Nephron (organoid): Measurements from ENCODE around the gene ZNF808.
"Not testable (repeated sequence)": the region's sequence is repeated elsewhere in the genome, so short reads cannot be mapped to it uniquely, and the experiment has no call there.

ENCODE experiments used
- H3K27ac Mint-ChIP-seq, 3 experiments: 2 replicates each; pipeline ENCODE4 v1.8.0; 2020; ENCODE audit warnings: mixed read lengths in 3 of 3, mild to moderate bottlenecking in 2 of 3, moderate library complexity in 1 of 3
- H3K27me3 Mint-ChIP-seq: 2 replicates; pipeline ENCODE4 v1.8.0; 2021; ENCODE audit warnings: low read depth, mild to moderate bottlenecking, moderate library complexity, mixed read lengths
- H3K36me3 Mint-ChIP-seq: 2 replicates; pipeline ENCODE4 v1.8.0; 2020; ENCODE audit warnings: low read depth, mixed read lengths
- H3K4me1 Mint-ChIP-seq: 2 replicates; pipeline ENCODE4 v1.8.0; 2020; ENCODE audit warnings: mixed read lengths
- H3K4me3 Mint-ChIP-seq, 3 experiments: 2 replicates each; pipeline ENCODE4 v1.8.0; 2020; ENCODE audit warnings: mild to moderate bottlenecking in 3 of 3, mixed read lengths in 3 of 3, moderate library complexity in 2 of 3
- H3K9me3 Mint-ChIP-seq: 2 replicates; pipeline ENCODE4 v1.8.0; 2020; ENCODE audit warnings: mixed read lengths
- TF ChIP-seq, protein P1 (sequence below), 3 experiments: fragments of 200-600 bp; sonication (generic); IDR thresholded peaks; one replicate each; pipeline ENCODE4 v1.5.0; 2021; ENCODE audit warnings: antibody characterized with exemption in 3 of 3; ENCODE audit not compliant: unreplicated experiment in 3 of 3

The ZNF808 gene

DNA sequence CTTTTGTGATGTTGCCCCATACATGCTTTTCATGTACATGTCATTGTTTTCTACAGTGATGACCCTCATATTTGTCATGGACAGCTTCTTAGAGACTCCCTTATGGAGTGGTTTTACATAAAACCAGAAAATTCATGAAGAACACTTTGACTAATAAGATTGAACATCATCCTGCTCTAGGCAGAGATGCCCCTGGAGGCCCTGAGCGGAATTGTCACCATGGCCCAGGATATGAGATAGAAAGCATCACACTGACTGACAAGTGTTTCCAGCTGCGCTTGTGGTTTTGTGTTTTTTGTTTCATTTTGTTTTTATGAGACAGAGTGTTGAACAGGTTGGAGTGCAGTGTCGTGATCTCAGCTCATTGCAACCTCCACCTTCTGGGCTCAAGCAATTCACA is 64.8 kb downstream of the ZNF808 start:
- Mint-ChIP-seq H3K36me3 (peaks cover 67% of the 10 kb centered on the region), H3K27me3 (no peaks in the 10 kb centered on the region), H3K4me1 (no peaks in the 10 kb centered on the region), H3K4me3 (no peak overlapping the region), H3K27ac (no peak overlapping the region), H3K9me3 (no peaks in the 10 kb centered on the region)
- TF ChIP-seq, protein P1, sequence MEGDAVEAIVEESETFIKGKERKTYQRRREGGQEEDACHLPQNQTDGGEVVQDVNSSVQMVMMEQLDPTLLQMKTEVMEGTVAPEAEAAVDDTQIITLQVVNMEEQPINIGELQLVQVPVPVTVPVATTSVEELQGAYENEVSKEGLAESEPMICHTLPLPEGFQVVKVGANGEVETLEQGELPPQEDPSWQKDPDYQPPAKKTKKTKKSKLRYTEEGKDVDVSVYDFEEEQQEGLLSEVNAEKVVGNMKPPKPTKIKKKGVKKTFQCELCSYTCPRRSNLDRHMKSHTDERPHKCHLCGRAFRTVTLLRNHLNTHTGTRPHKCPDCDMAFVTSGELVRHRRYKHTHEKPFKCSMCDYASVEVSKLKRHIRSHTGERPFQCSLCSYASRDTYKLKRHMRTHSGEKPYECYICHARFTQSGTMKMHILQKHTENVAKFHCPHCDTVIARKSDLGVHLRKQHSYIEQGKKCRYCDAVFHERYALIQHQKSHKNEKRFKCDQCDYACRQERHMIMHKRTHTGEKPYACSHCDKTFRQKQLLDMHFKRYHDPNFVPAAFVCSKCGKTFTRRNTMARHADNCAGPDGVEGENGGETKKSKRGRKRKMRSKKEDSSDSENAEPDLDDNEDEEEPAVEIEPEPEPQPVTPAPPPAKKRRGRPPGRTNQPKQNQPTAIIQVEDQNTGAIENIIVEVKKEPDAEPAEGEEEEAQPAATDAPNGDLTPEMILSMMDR (IDR thresholded peaks at IDR 0.05; ENCODE audit: unreplicated experiment in 3 of 3), result no peak

DNA sequence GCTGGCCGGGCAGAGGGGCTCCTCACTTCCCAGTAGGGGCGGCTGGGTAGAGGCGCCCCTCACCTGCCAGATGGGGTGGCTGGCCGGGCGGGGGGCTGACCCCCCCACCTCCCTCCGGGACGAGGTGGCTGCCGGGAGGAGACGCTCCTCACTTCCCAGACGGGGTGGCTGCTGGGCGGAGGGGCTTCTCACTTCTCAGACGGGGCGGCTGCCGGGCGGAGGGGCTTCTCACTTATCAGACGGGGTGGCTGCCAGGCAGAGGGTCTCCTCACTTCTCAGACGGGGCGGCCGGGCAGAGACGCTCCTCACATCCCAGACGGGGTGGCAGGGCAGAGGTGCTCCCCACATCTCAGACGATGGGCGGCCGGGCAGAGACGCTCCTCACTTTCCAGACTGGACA is 66.0 kb downstream of the ZNF808 start:
- H3K4me3 Mint-ChIP-seq, H3K9me3 Mint-ChIP-seq: not testable (repeated sequence)
- H3K36me3 Mint-ChIP-seq, result peaks cover 70% of the 10 kb centered on the region

DNA sequence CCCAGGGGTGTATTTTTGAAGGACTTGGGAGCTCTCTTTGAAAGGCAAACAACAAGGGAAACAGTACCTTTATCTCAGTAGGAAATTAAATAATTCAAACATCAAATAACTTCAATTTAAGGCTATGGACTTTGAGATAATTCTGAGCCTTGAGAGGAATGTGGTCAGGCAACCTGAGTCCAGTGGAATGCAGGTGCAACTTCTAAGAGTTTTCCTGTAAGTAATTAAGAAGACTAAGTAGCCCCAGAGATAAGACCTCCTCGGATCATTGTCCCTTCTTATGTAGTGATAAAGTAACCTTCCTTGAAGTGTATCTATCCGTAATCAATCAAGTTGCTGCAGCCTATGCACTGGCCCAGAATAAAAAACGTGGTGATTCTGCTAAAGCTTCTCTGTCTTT is 71.8 kb downstream of the ZNF808 start:
- Mint-ChIP-seq H3K27me3 (no peaks in the 10 kb centered on the region), H3K4me1 (peaks cover 12% of the 10 kb centered on the region), H3K27ac (no peak overlapping the region), H3K4me3 (peak overlapping the region in 2 of 3 experiments; percentile 10 to 37), H3K9me3 (no peaks in the 10 kb centered on the region), H3K36me3 (peaks cover 62% of the 10 kb centered on the region)
- TF ChIP-seq, protein P1 (IDR thresholded peaks at IDR 0.05; ENCODE audit: unreplicated experiment in 3 of 3), result no peak

More for the DNA sequence above, 66.0 kb downstream of the ZNF808 start:
- H3K27ac Mint-ChIP-seq, H3K27me3 Mint-ChIP-seq, H3K4me1 Mint-ChIP-seq: not testable (repeated sequence)

DNA sequence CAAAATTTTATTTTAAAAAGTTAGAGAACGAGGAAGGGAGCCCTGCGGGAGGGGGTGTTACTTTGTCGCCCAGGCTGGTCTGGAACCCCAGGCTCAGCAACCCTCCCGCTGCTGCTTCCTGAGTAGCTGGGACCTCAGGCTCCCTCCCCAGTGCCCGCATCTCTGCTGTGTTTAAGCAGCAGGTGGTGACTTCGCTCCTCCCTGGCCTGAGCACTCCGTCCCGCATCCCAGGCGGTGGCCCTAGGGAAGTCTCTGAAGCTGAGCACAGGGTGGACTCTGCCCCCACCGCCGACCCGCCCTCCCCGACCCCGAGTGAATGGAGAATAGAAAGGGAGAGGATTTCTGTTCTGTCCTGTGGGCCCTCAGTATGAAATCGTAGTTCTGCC is 73.2 kb downstream of the ZNF808 start:
- no peaks in the 10 kb centered on the region for H3K27me3 Mint-ChIP-seq
- TF ChIP-seq, protein P1 (IDR thresholded peaks at IDR 0.05; ENCODE audit: unreplicated experiment in 3 of 3), result no peak
- H3K4me1 Mint-ChIP-seq, result peaks cover 12% of the 10 kb centered on the region
- peaks cover 2% of the 10 kb centered on the region for H3K9me3 Mint-ChIP-seq
- H3K36me3 Mint-ChIP-seq, result peaks cover 61% of the 10 kb centered on the region
- peak overlapping the region; percentile 86 to 92 (median 87) for H3K4me3 Mint-ChIP-seq
- H3K27ac Mint-ChIP-seq, result peak overlapping the region; percentile 12 to 88 (median 46)

DNA sequence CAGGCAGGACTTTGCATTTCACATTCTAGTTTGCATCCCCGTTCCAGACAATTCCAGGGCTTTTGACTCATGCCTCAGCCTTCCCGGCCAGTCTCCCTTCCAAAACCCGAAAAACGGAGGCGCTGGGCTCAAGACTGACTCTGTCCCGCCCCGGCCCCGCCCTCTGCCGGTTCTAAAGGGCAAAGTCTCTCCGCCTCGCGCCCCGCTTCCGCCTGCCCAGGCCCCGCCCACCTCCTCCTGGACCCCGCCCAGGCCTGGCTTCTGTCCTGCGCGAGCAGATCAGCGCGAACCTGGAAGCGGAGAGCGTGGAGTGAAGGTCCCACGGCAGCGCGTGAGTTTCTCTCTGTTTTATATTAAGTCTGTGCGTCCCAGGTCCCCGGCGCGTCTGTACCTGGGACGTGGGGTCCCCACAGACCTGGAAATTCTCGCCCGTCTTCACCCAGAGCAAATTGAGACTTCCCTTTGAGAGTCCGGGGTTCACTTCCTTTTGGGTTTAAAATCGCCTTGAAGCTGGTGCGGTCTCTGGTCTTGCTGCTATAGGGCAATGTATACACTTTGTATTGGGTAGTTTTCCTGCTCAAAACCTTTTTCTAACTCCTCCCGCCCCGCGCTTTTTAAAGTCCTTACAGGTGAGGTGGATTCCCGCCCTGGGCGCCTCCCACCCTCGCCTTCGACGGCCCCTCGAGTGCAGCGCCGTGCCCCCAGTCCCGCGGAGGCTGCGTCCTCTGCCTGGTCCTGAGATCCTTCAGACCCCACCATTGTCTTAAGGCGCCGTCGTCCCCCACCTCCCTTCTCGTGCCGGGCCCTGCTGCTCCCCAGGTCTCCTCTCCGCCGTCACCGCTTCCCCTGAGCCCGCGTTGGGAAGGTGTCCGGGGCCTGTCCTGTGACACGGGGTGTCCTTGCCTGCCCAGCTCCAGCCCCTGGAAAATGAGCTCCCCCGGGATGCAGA is 73.8 kb downstream of the ZNF808 start:
- Mint-ChIP-seq H3K27me3 (no peaks in the 10 kb centered on the region), H3K27ac (peak overlapping the region; percentile 46 to 88 (median 50)), H3K36me3 (peaks cover 59% of the 10 kb centered on the region), H3K4me3 (peak overlapping the region; percentile 86 to 92 (median 87)), H3K9me3 (peaks cover 2% of the 10 kb centered on the region), H3K4me1 (peaks cover 12% of the 10 kb centered on the region)
- TF ChIP-seq, protein P1 (IDR thresholded peaks at IDR 0.05; ENCODE audit: unreplicated experiment in 3 of 3), result peak in 1 of 3 experiments; percentile 51

DNA sequence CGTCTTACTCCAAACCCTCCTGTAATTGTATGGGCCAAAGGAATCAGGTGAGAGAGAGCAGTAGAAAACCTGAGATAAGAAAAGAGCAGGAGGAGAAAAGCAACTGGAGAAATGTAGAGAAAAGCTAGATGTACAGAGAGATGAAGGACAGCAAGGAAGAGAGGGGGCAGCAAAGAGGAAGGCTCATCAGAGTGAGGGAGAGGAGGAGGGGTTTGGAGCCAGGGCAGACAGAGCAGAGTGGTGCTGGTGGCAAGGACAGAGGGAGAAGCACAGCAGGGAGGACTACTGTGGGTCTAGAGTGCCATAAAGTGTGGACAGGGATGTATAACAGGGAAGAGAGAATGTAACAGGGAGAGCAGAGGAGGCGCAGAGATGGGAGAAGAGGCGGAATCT is 74.5 kb downstream of the ZNF808 start:
- not testable (repeated sequence) for H3K9me3 Mint-ChIP-seq, H3K27me3 Mint-ChIP-seq
- Mint-ChIP-seq H3K4me1 (peaks cover 12% of the 10 kb centered on the region), H3K4me3 (peak overlapping the region; percentile 86 to 92 (median 87)), H3K27ac (peak overlapping the region; percentile 3 to 50 (median 48)), H3K36me3 (peaks cover 59% of the 10 kb centered on the region)
- TF ChIP-seq, protein P1 (IDR thresholded peaks at IDR 0.05; ENCODE audit: unreplicated experiment in 3 of 3), result peak in 1 of 3 experiments; percentile 14
